Measurements from ENCODE around the gene SLC44A3. TPM values are rescaled to one million over a fixed set of nuclear protein-coding genes. Genes with fewer than 3 reads are reported as not detected.

The SLC44A3 gene
- total and polyA plus RNA-seq, 2 of the 4 experiments (the other 2 are of a cell fraction) = 0.31 to 0.54 TPM

- Histone ChIP-seq H3K9me3 (ENCODE audit: control insufficient read depth, insufficient read depth, low read length) (no peaks in the 10 kb centered on the region), H3K23ac (ENCODE audit: low read depth, low read length) (no peak overlapping the region), H3K79me1 (ENCODE audit: low read depth in 1 of 2, low read length in 2 of 2) (no peaks in the 10 kb centered on the region), H4K91ac (ENCODE audit: insufficient read depth, low read depth, low read length) (no peak overlapping the region), H3K14ac (replicated peaks; ENCODE audit: low read depth, low read length) (no peak overlapping the region), H2BK5ac (ENCODE audit: low read depth, low read length, poor library complexity, severe bottlenecking) (no peak overlapping the region), H3K4me1 (ENCODE audit: control insufficient read depth, insufficient read depth, low read length) (peaks cover 8% of the 10 kb centered on the region), H3K9ac (ENCODE audit: low read depth, low read length) (no peak overlapping the region), H4K8ac (ENCODE audit: low read depth in 2 of 2, low read length in 2 of 2) (no peak overlapping the region), H4K20me1 (ENCODE audit: insufficient read depth, low read length) (no peaks in the 10 kb centered on the region), H3K4me2 (ENCODE audit: low read depth, low read length) (no peak overlapping the region), H3K18ac (ENCODE audit: low read depth, low read length) (no peak overlapping the region), H2BK20ac (ENCODE audit: low read depth, low read length) (no peak overlapping the region), H3K9me1 (ENCODE audit: insufficient read depth, low read length) (peaks cover 15% of the 10 kb centered on the region), H2AK9ac (replicated peaks; ENCODE audit: low read depth, low read length, poor library complexity) (no peak overlapping the region), H3K27me3 (ENCODE audit: control insufficient read depth, insufficient read depth, low read length) (no peaks in the 10 kb centered on the region), H3K4me3 (ENCODE audit: insufficient read depth, low read depth, low read length) (no peak overlapping the region), H2AK5ac (ENCODE audit: low read depth, low read length) (no peak overlapping the region), H3K36me3 (ENCODE audit: control insufficient read depth, insufficient read depth, low read length) (peaks cover 4% of the 10 kb centered on the region; the same call in 1 of the 2 replicates), H4K5ac (ENCODE audit: low read depth, low read length) (no peak overlapping the region), H3K27ac (ENCODE audit: insufficient read depth, low read length) (no peak overlapping the region), H3K56ac (ENCODE audit: extremely low read depth, insufficient read depth, low read length) (no peak overlapping the region), H2BK15ac (ENCODE audit: low read depth, low read length) (no peak overlapping the region), H3K4ac (ENCODE audit: low read depth, low read length) (no peak overlapping the region), H2BK120ac (ENCODE audit: low read depth, low read length) (no peak overlapping the region), H2AFZ (replicated peaks; ENCODE audit: low read length, poor library complexity) (no peak overlapping the region)
- no peak for TF ChIP-seq SMC3 (IDR thresholded peaks at IDR 0.05; ENCODE audit: low read depth, low read length)
- intact Hi-C loops (cut with micrococcal nuclease) (no loop called here), dilution Hi-C loops (cut with HindIII; ENCODE audit: low sequenced_read_pairs, unreplicated experiment) (no loop called here), in situ Hi-C loops (cut with MboI; ENCODE audit: low sequenced_read_pairs) (no loop called here)
- no CpG with 5 or more reads among the region's 3 CpGs for WGBS, 2 experiments (ENCODE audit: extremely low coverage in 2 of 2, insufficient read length in 1 of 2)
- DNase-seq = no peak
- ChIA-PET CTCF (no interaction called here), POLR2A (ENCODE audit: unreplicated experiment) (no interaction called here)
- ATAC-seq (ENCODE audit: low read depth) = no peak
- no TSS peak for BruUV-seq (replicated peaks)
Observed at GRCh38 chr1:94887106-94887505, 66.9 kb downstream of the SLC44A3 start.

All from IMR-90 (cell line).